HG03139 (cell line): ENCODE results near the gene CTSD.
"Not testable (repeated sequence)": the region's sequence is repeated elsewhere in the genome, so short reads cannot be mapped to it uniquely, and the experiment has no call there.

Experiments used
- ATAC-seq: cut with Tn5 transposase; IDR thresholded peaks from one replicate; pipeline ENCODE4 v1.9.1; 2021; ENCODE audit not compliant: unreplicated experiment

The CTSD gene

GRCh38 chr11:1770528-1770927 is 6.8 kb upstream of the CTSD start:
- no peak for ATAC-seq

- ATAC-seq, result no peak
Observed at GRCh38 chr11:1770061-1770460, 6.3 kb upstream of the CTSD start.

GRCh38 chr11:1769304-1769936 is 5.7 kb upstream of the CTSD start:
- not testable (repeated sequence) for ATAC-seq

- ATAC-seq, result no peak
Observed at GRCh38 chr11:1768141-1768469, 4.4 kb upstream of the CTSD start.

DNA sequence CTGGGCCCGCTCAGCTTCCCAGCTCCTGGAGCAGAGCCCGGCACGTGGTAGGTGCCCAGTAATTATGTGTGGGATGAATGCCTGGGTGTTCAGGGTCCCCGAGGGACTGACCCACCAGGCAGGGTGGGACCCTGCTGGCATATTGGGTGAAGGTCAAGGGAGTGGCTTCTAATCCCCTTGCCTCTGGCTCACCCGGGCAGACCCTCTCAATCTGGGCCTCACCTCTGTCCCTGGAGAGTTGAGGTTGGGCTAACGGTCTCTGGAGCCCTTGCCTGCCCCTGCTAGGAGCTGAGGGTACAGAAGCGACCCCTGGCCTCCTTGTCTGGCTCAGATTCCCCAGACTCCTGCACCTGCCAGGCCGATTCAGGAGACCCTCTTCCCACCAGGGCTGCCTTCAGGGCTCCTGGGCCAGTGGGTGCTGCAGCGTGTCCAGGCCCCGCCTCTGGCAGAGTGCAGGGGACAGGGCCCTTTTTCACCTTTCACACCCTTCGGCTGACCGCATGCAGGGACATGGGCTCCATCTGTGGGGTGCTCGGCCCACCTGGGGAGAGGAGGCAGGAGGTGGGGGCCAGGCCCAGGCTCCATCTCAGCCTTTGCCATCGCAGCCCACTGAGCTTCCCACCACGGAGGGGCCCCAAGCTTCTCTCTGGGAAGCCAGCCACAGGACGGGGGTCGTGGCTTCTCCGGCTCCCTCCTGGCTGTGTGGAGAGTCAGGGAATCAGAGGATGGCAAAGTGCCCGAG is 3.8 kb upstream of the CTSD start:
- no peak for ATAC-seq

DNA sequence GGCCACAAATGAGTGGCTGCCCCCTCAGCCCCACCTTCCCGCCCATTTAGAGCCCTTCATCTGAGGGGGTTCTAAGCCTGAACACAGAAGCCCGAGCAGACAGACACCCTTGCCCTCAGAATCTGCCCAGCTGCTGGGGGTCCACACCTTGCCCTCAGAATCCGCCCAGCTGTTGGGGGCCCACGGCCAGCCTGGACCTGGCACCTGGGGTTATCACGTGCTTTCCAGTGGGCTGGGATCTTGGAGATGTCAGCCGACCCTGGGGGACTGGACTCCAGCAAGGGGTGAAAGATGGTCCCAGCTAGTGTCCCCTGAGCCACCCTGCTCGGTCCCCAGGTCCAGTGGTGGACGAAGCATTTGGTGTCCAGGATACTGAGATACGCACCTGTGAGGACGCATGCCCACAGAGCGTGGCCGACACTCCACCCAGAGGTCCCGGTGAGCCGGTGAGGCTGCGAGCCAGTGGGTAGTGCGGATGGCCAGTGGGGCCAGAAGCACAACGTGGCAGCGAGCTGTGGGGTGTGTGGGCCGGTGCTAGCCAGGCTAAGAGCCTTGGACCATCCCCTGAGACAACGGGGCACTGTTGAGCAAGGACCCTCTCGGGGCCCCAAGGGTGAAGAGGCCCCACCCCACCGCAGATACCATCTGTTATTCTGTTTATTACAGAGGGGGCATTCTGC is 3.1 kb upstream of the CTSD start:
- no peak for ATAC-seq

DNA sequence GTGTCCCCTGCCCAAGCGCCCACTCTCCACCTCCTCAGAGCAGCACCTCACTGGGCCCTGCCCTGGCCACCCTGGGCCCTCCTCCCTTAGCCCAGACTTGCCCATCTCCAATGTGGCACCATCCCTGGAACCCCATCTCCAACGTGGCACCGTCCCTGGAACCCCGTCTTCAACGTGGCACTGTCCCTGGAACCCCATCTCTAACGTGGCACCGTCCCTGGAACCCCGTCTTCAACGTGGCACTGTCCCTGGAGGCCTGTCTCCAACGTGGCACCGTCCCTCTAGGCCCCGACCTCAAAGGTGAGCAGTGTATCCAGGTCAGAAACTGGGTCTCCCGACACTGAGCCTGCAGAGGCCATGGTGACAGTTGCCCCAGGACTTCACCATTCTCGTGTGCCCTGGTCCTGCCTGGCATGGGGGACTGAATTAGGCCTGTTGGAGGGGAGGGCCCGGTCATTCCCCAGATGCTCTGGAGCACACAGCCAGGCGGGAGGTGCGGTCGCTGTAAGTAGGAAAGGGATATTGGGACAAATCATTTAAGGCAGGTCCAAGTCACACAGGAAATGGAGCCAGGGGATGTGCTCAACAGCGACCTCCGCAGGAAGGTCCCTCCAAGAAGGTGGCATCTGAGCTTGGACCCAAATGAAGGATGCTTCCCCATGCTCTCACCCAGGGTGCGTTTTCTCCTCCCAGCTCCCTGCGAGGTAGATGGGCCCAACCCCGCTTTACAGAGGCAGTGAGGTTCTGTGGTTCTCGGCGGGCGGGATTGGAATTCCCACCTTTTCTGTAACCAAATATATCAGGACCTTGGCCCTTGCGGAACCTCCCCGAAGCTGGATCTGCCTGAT is 2.4 kb upstream of the CTSD start:
- no peak for ATAC-seq

- ATAC-seq, result no peak
Observed at GRCh38 chr11:1763336-1763795, 361 bp downstream of the CTSD start.

GRCh38 chr11:1762537-1763302 is 1.0 kb downstream of the CTSD start:
- no peak for ATAC-seq

DNA sequence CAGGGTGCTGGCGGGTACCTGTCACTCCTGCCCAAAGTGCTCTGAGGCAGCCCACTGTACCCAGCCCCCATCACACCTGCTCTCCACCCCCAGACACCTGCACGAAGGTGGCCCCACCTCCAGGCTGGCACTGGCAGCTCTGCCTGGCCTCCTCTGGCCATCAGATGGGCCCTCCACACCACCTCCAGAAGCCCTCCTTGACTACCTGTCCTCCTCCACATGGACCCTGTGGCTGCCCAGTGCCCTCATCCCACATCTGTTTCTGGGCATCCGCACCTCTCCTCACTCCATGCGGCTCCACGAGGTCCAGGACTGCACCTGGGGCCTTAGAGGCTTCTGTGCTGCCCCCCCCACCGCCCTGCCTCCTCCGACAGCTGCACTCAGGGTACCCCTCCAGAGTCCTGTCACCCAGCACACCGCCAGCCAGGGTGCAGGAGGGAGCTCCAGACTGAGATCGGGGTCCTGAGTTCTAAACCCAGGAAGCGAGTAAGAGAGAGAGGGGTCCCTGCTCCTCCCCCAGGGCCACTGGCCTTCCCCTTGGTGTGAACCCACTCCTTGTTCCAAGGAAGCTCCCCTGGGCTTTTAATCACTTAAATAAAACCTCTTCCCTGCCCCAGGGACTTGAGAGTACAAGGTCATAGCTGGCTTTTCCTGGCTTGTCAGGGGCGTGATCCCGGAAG is 1.7 kb downstream of the CTSD start:
- no peak for ATAC-seq

DNA sequence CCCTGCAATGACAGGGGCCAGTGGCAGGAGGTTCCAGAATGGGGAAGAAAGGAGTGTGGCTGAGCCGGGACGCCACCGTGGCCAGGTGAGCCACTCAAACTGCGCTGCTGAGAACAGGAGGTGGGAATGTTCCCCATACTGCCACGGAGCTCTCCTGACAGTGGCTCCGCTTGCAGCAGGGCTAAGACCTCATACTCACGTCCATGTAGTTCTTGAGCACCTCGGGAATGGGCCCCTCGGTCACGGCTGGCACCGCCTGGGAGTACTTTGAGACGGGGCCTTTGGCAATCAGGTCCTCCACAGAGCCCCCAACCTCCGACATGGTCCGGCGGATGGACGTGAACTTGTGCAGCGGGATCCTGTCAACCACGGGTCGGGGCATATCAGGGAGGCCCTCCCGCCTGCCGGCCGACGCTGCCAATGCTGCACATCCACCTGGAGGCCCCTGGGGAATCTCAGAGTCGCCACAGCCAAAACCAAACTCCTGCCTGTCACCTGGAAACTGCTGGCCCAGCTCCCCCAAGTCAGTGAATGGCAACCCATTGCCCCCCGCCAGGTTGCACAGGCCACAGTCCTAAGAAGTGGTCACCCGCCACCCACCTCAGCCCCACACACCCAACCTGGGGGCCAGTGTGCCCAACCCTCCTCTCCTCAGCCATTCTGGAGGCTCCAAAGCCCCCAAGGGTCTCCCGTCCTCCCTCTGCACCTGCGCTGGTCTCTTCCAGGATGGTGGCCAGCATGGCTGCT is 2.4 kb downstream of the CTSD start:
- no peak for ATAC-seq

DNA sequence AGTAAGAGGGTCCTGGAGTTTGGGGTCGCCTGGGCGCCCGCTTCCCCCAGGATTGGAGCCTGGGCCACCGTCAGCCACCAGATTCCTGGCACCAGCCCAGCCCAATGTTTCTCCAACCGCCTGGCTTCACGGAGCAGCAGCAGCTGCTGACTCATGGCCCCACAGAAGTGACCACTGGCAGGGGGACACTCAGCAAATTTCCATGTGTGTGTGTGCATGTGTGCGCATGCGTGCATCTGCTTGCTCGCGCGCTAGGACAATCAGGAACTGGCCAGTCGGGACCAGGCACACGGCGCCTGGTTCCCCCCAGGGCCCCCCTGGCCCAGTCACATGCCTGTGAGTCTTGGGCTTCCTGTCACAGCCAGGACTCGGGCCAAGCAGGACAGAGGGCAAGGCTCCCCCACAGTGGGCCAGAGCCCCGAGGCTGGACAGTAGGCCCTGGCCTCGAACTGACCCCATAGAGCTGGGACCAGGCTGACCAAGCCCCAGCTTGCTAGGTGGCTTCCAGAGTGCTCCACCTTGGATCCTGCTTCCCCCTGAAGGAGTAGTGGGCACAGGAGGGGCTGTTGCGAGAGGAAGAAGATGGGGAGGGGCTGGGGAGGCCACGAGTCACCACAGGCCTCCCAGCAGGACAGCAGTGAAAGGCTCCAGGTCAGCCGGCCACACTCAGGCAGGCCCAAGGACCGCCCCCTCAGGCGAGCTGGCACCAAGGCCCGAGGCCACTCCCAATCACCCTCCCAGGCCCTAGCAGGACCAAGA is 3.2 kb downstream of the CTSD start:
- no peak for ATAC-seq

DNA sequence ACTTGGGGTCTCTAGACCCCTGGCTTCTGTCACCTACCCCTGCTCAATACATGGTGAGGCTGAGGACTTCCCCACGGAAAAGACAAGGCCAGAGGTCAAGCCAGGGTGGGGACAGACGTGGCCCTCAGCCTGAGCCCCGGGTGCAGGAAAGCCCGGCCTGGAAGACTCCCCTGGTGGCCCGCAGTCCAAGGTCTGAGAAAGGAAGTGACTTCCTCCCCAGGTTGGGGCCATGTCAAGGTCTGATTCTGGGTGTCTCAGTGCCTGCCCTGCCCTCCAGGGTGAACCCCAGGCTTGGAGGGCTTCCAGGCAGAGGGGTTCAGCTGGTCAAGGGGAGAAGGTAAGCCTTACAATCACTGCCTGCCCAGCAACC is 3.9 kb downstream of the CTSD start:
- ATAC-seq, result no peak

DNA sequence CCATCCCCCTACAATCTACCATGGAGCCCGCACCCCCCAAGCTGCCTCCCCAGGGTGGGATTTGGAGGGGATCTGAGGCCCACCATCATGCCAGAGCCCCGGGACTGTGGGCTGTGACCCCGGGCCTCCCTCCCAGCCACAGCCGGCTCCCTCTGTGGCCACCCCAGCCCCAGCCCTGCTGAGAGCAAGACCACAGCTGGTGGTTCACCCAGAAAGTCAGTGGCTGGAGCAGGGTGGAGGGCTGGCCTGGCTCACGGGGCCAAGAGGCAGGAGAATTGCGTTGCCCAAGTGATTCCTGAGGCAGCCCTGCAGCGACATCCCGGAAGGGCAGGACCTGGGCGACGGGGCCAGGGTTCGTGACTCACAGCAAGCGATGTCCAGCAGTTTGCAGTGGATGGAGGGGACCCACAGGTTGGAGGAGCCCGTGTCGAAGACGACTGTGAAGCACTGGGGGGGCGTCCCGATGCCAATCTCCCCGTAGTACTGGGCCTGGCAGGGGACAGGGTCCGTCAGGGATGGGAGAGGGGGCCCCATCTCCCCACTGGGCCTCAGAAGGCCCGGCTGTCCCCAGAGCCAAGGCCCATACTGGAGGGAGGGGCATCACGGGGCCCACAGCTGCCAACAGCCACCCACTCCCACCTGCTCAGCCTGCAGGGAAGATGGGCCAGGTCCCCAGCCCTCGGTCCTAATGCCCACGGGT is 4.4 kb downstream of the CTSD start:
- ATAC-seq, result no peak

DNA sequence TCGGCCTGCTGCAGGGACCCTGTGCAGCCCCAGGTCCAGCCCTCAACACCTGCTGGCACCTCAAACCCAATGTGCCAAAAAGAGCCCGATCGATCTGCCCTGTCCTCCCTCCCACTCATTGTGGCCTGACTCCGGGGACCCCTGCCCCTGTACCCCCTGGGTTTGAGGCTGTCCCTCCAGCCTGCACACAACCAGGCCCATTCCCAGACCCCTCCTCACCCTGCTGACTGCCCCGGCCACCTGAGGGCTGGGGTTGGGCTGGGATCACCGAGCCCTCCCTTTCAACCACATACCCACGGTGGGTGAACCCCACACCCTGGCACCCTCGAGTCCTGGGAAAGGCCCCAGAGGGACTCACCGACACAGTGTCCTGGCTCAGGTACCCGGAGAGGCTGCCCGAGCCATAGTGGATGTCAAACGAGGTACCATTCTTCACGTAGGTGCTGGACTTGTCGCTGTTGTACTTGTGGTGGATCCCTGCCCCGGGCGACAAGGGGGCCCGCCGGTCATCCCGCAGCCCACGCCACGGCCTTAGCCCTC is 5.0 kb downstream of the CTSD start:
- no peak for ATAC-seq

- no peak for ATAC-seq
Observed at GRCh38 chr11:1757861-1758610, 5.7 kb downstream of the CTSD start.
